Vagina (tissue), 2 donors: ENCODE data around the gene RUFY3.

Source experiments
- POLR2A ChIP-seq, 2 donors: fragments of 450-650 bp; IDR thresholded peaks; one replicate each; pipeline ENCODE4 v1.6.1; 2017; ENCODE audit warnings: antibody characterized with exemption in 2 of 2, mild to moderate bottlenecking in 2 of 2, moderate library complexity in 2 of 2
- POLR2AphosphoS5 ChIP-seq, 2 donors: sonication (generic); formaldehyde crosslinking; IDR thresholded peaks; one replicate each; pipeline ENCODE4 v1.9.0; 2017; ENCODE audit warnings: antibody characterized with exemption in 2 of 2, mild to moderate bottlenecking in 2 of 2, low read depth in 1 of 2; ENCODE audit not compliant: insufficient read depth in 1 of 2

- TF ChIP-seq POLR2A (IDR thresholded peaks at IDR 0.05) (no peak), POLR2AphosphoS5 (IDR thresholded peaks at IDR 0.05; ENCODE audit: insufficient read depth in 1 of 2, low read depth in 1 of 2) (no peak)
Observed at GRCh38 chr4:70801265-70801809, 79.6 kb downstream of the RUFY3 start.
